Peyer's patch (tissue), 4 donors: ENCODE results near the gene SEMA5A.

Experiments
- CTCF ChIP-seq, 6 experiments: fragments of 450-650 bp in 4 of 6; fragments of 200-600 bp in 2 of 6; sonication (generic) in 1 of 6; IDR thresholded peaks; one replicate each; pipeline ENCODE4 v1.5.1; 2017 to 2019; ENCODE audit warnings: antibody characterized with exemption in 6 of 6, mild to moderate bottlenecking in 3 of 6, moderate library complexity in 1 of 6
- POLR2A ChIP-seq, 2 donors: fragments of 450-650 bp; IDR thresholded peaks; one replicate each; pipeline ENCODE4 v1.5.1; 2017; ENCODE audit warnings: antibody characterized with exemption in 2 of 2, mild to moderate bottlenecking in 2 of 2, moderate library complexity in 2 of 2

DNA sequence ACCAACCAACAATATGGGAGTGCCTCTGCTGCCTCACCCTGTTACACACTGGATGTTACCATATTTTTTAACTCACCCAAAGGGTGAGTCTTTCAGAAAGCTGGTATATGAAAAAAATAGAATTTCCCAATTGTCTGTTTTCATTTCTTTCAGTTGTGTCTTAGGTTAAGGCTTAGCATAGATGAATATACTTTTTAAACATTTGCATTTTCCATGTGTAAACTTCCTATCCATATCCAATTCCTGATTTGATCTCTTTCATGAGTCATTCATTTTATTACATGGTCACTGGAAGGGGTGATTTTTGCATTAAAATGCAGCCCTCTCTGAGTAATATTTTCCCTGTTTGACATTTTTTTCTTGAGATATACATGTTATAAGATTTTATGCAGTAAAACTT, 406.5 kb downstream of the SEMA5A start:
- no peak for TF ChIP-seq CTCF (IDR thresholded peaks at IDR 0.05)
- TF ChIP-seq POLR2A (IDR thresholded peaks at IDR 0.05): no peak
